Measurements from ENCODE around the gene XAB2.
A peak's percentile ranks its signal among the peaks of the same experiment; 100 is the strongest.

XAB2 gene

DNA sequence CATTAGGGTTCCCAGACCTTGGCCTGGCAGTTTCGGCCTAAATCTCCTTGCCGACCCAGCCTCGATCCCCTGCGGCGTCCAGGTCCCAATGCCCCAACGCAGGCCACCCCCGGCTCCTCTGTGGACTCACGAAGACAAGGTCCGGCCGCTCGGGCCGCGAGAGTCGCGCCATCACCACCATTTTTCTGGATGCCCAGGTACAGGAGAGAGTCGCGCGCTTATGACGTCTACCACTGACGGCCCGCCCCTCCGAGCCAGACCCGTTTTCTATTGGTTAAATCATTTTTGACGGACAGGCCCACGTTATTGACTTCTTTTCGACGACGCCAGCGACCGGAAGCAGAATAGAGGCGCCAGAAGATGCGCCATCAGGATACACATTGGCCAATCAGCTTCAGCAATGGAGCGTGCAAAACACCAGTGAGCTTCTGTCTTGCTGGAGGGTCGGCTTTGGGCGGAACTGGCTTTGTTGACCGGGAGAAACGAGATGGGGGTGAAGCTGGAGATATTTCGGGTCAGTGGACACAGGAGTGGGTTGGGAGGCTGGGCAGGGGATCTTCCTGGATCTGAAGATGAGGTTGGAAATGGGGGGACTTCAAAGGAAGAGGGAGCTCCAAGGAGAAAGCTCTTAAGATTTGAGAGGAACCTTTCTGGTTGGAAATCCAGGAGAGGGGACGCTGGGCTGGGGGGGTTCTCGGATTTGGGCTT is at the start of gene XAB2, which contains the start of gene PET100:
Gene XAB2, minus strand, starts transcription at position 199 of the 708 bp plus-strand sequence. Its CDS starts 18 bp downstream, at position 181.
Gene PET100, plus strand, starts transcription at position 447 of the 708 bp plus-strand sequence. Its CDS starts 41 bp downstream, at position 488.
- DNase-seq: peak; percentile 99

DNA sequence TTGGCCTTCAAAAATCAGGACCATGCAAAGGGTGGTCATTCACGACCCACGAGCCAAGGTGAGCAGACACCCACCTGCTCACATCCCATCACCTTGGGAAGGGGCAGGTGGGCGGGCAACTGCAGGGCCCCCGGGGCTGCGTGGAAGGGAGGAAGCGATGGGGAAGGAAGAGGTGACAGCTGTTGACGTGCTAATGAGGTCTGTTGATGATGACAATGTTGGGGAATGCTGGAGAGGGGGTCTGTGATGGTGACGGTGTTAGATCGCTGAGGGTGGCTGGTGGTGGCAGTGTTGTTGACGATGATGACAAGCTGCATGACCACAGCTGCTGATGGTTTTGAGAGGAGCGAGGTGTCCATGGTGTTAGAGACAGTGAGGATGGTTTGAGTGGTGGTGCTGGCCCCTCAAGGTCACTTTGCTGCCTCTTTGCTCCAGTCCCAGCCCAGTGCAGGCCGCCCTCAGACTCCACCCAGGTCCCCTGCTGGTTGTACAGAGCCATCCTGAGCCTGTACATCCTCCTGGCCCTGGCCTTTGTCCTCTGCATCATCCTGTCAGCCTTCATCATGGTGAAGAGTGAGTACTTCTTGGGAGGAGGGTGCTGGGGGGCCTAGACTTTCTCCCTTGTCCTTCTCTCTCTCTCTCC is 48.4 kb upstream of the XAB2 start:
- DNase-seq: no peak

DNA sequence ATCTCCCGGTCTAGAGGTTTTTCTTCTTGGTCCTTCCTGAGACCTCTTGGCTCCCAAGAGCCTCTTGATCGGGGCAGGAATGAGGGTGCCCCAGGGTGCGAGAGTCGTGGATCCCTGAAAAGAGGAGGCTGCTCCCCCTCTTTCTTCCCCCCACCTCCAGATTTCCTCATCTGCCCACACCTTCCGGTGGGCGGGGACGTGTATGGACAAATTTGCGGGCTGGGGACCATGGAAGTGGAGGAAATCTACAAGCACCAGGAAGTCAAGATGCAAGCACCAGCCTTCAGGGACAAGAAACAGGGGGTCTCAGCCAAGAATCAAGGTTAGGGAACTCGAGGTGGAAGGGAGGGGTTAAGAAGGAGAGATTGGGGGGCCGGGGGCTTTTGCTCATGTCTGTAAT is 47.5 kb upstream of the XAB2 start, which contains the start of gene MCEMP1:
Gene MCEMP1, plus strand, starts transcription at position 237 of the 400 bp plus-strand sequence. Its CDS starts 31 bp downstream, at position 268.
- DNase-seq: no peak

DNA sequence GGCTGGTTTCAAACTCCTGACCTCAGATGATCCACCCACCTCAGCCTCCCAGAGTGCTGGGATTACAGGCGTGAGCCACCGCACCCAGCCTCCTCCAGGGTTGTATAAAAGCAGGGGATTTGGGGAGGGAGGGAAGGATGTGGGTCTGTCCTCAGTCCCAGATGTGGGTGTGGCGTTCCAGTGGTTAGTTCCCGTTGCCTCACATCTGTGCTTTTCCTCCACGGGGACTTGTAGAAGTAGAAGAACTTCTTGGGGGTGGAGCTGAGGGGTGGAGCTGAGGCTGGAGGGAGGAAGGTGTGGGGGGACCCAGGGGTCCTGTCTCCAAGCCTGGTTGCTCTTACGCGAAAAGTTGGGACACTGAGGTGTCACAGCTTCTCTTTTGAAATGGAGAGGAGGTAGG is 47.0 kb upstream of the XAB2 start:
- no peak for DNase-seq

DNA sequence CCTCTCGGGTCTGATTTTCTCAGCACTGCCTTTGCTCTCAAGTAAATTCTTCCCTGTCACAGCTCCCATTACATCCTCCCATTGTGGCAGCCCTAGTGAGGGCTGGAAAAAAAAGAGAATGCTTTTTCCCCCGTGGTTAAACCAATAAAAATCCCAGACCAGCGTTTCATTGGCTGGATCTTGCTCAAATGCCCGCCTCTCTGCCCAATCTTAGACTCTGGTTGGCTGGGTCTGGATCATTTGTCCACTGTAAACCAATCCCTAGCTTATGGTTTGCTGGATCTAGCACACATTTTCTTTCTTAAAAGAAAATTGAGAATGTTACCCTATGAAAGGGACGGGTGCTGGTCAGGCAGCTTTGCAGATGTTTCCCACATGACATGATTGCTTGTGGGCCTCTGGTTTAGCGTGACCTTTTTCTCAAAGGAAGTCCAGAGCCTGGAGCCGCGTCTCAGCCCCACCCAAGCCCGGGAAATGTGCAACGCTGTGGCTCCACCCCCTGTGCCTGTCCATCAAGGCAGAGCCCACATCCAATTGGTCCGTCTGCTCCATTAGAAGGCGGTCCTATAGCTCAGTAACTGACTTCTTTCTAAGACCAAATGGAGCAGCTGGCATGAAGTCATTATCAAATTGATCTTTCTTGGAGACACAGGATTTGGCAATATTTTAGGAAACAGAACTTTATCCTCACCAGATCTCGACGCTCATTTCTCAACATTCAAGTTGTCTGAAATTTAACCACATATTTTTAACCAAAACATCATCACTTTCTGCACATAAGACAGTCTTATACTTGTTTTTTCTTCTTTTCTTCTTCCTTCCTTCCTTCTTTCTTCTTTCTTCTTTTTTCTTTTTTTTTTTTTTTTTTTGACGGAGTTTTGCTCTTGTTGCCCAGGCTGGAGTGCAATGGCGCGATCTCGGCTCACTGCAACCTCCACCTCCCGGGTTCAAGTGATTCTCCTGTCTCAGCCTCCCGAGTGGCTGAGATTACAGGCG is 45.0 kb upstream of the XAB2 start:
- DNase-seq: peak; percentile 69

DNA sequence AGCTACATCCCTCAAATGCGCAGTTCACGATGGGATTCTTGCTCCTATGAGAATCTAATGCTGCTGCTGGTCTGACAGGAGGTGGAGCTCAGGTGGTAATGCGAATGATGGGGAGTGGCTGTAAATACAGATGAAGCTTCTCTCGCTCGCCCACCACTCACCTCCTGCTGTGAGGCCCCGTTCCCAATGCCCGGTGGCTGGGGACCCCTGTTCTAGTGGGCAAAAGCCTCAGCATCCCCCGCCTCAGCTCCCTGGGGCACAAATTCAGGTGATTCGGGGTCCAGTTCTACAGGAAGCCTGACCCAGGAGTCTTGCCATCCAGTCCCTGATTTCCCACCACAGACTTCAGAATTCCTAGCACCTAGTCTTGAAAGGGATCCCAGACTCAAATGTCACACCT is 43.2 kb upstream of the XAB2 start:
- DNase-seq: no peak

DNA sequence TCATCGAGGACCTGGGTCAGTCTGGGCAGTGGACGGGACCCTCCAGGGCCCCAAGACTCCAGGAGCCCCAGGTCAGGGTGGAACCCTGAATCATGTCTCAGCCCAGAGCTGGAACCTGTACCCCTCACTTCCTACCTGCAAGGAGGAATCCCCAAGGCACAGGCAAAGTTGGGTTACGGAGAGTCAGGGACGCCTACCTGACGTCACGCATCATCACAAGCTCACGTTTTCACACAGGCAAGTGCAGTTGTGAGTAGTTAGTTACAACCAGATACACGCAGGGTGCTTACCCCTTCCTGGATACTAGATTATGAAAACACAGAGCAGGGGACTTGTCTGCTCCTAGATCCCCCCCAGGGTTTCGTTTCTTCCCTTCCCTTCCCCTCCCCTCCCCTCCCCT is 41.4 kb upstream of the XAB2 start:
- DNase-seq: no peak

DNA sequence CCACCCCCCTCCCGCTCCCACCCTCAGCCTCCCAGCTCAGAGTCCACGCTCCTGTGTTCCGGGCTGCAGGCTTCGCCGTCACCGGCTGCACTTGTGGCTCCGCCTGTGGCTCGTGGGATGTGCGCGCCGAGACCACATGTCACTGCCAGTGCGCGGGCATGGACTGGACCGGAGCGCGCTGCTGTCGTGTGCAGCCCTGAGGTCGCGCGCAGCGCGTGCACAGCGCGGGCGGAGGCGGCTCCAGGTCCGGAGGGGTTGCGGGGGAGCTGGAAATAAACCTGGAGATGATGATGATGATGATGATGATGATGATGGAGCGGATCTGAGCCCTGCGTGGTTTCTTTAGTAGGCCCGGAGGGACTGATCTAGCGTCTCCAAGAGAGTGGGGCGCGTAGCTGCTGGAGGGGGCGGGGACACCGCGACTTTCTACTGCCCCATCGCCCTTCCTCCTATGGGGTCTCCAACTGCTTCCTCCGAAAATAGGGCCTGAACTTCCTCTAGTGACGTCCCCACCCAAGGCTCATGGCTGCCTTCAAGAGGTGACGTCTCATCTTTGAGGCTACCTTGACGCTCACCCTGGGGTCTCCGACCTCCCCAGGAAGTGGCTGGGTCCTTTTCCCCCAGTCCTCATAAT is 40.9 kb upstream of the XAB2 start:
- DNase-seq: peak; percentile 29

DNA sequence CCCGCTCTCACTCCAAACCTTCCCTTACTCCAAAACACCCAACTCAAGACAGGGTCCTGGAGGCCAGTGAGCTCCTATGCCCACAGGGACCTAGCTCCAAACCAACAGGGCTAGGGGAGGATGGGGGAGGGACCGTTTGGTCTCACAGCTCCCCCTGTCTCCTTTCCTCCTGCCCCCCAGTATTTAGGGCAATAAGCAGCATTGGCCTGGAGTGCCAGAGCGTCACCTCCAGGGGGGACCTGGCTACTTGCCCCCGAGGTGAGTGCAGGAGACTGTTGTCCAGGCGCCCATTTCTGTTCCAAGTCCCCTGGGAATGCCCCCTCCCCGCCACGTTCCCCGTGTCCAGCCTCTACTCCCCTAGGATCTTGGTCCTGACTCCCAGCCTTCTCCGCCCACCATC is 40.3 kb upstream of the XAB2 start:
- DNase-seq: no peak

DNA sequence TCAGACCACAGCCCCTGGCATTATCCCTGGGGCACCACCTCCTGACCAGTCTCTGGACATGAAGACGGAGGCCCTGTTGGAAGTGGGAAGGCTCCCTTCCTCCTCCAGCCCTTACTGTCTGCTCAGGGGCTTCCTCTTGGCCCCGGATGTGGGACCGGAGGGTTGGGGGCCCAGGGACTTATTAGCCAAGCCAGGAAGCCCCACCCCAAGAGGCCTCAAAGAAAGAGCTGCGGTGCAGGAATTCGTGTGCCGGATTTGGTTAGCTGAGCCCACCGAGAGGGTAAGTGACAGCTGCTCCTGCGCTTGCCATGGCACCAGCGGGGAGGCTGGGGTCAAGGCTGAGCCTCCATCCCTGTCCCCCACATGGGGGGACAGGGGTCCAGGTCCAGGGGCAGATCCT is 39.5 kb upstream of the XAB2 start, which contains the start of gene RETN:
Gene RETN, plus strand, starts transcription at position 208 of the 400 bp plus-strand sequence. CDS start 278 bp downstream, outside the sequence.
- no peak for DNase-seq

DNA sequence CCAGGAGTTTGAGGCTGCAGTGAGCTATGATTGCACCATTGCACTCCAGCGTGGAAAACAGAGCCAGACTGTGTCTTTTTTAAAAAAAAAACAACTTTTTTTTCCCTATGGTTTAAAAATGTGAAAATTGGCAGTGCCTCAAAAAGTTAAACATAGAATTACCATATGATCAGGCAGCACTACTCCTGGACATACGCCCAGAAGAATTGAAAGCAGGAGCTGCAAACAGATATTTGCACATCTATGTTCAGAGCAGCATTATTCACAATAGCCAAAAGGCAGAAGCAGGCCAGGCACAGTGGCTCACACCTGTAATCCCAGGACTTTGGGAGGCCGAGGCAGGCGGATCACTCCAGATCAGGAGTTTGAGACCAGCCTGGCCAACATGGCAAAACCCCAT is 35.7 kb upstream of the XAB2 start:
- DNase-seq: no peak

DNA sequence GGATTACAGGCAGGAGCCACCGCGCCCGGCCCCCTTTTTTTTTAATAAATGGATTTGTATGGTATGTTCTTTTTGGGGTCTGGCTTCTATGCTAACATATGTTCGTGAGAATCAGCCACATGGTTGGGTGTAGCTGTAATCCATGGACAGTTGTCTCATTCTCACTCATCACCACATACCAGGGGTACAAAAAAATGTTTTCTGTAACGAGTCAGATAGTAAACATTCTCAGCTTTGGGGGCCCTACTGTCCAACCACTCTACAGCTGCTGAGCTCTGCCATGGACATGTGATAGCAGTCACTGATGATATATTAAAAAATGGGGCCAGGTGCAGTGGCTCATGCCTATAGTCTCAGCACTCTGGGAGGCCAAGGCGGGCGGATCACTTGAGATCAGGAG is 34.4 kb upstream of the XAB2 start:
- no peak for DNase-seq

DNA sequence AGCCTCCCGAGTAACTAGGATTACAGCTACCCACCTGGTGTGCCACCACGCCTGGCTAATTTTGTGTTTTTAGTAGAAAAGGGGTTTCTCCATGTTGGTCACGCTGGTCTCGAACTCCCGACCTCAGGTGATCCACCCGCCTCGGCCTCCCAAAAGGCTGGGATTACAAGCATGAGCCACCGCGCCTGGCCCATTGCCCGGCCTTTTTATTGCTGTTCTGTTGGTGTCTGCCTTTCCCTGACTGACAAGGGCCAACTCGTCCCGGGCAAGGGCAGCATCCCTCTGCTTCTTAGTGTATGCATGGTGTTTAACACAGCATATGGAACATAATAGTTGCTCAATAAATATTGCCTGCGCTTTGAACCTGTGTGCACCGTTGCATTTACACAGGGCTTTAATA is 33.3 kb upstream of the XAB2 start:
- no peak for DNase-seq

DNA sequence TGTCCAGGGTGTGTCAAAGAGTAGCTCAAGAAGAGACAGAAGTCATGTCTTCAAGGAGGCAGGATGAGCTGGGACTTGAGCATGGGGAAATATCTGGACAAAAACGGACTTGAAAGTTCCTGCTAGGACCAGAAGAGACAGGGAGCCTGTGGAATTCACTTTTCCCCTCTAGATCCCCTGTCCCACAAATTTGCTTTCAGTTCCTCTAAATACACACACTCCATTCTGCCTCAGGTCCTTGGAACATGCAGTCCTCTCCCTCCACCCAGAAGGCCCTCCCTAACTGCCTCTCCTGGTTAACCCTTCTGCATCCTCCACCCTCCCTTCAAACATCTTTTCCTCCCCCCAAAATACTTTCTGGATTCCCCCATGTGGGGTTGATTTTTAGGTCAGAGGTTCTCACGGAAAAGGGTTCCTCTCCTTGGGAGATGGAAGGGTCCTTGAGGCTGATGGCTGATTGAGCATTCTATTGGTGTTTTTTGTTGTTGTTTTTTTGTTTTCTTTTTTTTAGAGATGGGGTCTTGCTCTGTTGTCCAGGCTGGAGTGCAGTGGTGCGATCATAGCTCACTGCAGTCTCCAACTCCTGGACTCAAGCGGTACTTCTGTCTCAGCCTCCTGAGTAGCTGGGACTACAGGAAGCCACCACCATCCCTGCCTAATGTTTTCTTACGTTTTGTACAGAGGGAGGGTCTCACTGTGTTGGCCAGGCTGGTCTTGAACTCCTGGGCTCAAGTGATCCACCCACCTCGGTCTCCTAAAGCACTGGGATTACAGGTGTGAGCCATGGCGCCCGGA is 32.6 kb upstream of the XAB2 start:
- DNase-seq: no peak

DNA sequence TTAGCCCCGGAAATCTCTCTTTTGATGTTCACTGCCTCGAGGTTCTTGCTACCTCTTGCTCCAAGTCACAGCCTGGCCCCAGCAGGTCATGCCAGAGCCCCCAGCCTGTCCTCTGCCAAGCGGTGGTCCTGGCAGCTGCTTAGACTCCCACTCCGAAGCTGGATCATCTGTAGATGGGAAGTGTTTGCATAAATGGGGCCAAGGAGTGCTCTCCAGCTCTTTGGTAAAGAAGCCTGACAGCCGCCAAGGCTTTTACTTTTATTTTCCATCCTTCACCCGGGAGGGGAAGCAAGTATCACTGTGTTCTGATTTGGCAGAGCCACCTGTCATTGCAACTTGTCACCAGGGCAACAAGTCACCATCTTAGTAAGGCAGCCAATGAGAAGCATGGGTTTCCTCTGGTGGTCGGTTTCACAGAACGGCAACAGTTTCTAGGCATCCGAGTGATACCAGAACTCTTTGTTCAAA is 28.9 kb upstream of the XAB2 start:
- no peak for DNase-seq

DNA sequence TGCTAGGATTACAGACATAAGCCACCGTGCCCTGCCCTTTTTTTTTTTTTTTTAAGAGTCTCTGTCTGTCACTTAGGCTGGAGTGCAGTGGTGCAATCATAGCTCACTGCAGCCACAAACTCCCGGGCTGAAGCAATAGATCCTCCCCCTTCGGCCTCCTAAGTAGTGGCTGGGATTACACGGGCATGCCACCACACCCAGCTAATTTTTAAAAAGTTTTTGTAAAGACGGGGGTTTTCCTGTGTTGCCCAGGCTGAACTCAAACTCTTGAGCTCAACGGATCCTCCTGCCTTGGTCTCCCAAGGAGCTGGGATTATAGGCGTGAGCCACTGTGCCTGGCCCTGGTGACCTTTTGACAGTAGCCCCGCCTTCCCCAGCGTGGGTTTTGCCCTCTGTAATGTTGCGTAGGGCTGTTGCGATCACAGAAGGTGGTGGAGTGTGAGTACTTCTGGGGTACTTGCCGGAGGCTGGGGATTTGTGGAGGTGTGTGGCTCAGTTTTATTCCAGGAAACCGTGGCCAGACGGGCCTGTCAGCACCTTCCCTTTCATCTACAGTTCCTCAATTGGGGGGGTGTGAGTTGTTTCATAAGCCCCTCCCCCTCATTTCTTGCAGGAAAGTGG is 27.9 kb upstream of the XAB2 start:
- DNase-seq: no peak

DNA sequence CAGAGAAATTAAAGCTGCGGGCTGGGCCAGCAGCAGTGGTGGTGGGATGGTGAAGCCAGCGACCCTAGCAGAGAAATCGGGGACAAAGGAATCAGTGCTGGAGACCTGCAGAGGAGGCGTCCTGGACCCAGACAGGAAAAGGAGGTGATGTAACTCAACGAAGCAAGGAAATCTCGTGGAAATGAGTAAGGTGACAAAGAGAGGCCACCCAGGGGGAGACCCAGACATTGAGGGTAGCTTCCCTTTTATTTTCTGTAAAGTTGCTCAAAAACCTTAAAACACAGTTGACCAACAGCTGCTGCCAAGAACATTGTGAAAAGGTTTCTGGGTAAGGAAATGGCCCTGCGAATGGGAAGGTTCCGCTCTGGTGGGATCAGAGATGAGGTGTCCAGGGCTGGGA is 26.2 kb upstream of the XAB2 start:
- DNase-seq: no peak

DNA sequence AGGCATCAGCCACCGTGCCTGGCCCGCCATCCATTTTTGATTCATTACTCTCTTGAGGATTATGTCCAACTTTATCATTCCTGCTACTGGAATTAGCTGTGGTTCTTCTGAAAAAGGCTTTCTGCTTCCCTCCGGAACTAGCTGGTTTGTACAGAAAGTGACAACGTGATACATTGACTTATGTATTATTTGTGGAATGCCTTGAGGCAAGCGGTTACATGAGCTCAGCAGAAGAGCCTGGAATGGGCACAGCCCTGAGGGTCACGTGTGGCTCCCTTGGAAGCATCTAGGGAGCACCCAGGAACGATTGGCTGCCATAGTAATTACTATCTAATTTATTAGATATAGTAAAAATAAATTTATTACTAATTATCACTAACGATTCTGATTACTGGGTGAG is 25.1 kb upstream of the XAB2 start:
- no peak for DNase-seq

DNA sequence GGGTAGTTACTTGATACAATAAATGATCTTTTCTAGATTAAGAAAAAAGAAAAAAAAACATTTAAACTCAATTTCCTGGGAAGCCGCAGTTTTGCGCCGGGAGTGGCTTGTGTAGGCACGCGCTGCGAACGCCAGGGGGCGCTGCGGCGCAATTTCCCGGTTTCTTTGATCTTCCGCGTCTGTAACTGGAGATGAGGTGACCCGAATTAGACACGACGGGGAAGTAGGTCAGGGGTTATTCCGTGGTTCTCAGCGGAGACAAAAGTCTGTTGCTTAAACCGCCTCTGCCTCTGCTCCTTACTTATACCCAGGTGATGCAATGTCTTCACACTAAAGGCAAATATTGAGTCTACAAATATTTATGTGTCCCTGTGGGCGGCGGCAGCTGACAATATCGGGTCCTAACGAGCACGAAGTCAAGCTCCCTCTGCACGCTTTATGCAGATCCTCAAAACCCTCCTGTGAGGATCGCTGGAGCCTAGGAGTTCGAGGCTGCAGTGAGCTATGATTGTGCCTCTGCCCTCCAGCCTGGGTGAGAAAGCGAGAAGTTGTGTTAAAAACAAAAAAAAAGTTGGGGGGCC is 22.8 kb upstream of the XAB2 start:
- peak; percentile 89 for DNase-seq

DNA sequence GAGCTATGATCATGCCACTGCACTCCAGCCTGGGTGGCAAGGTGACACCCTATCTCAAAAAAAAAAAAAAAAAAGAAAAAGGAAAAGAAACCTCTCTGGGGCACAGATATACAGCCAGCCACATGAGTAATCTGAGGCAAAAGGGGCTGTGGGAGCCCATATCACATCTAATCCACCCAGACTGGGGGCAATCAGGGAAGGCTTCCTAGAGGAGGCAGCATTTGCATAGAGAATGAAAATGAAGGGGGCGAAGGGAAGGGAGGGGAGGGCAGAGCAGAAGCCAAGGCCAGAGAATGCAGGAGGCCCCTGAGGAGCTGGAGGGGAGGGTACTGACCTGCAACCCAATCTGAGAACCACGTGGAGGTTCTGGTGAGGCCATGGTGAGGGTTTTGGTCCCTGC is 20.8 kb upstream of the XAB2 start:
- DNase-seq: no peak

All from NCI-H69 (cell line).